Smooth muscle cell (in vitro differentiated cells): Measurements from ENCODE around the gene TJP3. TPM values are rescaled to one million over a fixed set of nuclear protein-coding genes. Genes with fewer than 3 reads are reported as not detected.

ENCODE experiments used
- DNase-seq: peaks from one replicate; lab custom pipeline; 2025; ENCODE audit not compliant: unreplicated experiment; lab: John Stamatoyannopoulos, UW
- H2AFZ ChIP-seq: fragments of 200-600 bp; sonication (generic); 2 replicates; pipeline ENCODE4 v1.6.0; 2016; ENCODE audit warnings: antibody characterized with exemption, low read depth, mild to moderate bottlenecking
- H3F3A ChIP-seq: fragments of 200-600 bp; sonication (generic); 2 replicates; pipeline ENCODE4 v1.6.0; 2017; ENCODE audit warnings: antibody characterized with exemption, low read depth
- H3K27ac ChIP-seq: fragments of 200-600 bp; sonication (generic); 2 replicates; pipeline ENCODE4 v1.5.1; 2016; ENCODE audit warnings: low read depth, mild to moderate bottlenecking
- H3K27me3 ChIP-seq: fragments of 200-600 bp; sonication (generic); 2 replicates; pipeline ENCODE4 v1.6.1; 2016; ENCODE audit warnings: low read depth, mild to moderate bottlenecking
- H3K36me3 ChIP-seq: fragments of 200-600 bp; sonication (generic); 2 replicates; pipeline ENCODE4 v1.5.1; 2016; ENCODE audit warnings: low read depth
- H3K4me1 ChIP-seq: fragments of 200-600 bp; sonication (generic); 2 replicates; pipeline ENCODE4 v1.5.1; 2016; ENCODE audit warnings: low read depth
- H3K4me2 ChIP-seq: fragments of 200-600 bp; sonication (generic); 2 replicates; pipeline ENCODE4 v1.6.0; 2016; ENCODE audit warnings: mild to moderate bottlenecking
- H3K4me3 ChIP-seq: fragments of 200-600 bp; sonication (generic); 2 replicates; pipeline ENCODE4 v1.5.1; 2016; ENCODE audit warnings: mild to moderate bottlenecking
- H3K79me2 ChIP-seq: fragments of 200-600 bp; sonication (generic); 2 replicates; pipeline ENCODE4 v1.6.0; 2016; ENCODE audit warnings: low read depth, mild to moderate bottlenecking
- H3K9ac ChIP-seq: fragments of 200-600 bp; sonication (generic); 2 replicates; pipeline ENCODE4 v1.6.0; 2016; ENCODE audit warnings: low read depth
- H3K9me3 ChIP-seq: fragments of 200-600 bp; sonication (generic); replicated peaks from 2 replicates; pipeline ENCODE4 v1.5.1; 2016; ENCODE audit warnings: low read depth
- H4K20me1 ChIP-seq: fragments of 200-600 bp; sonication (generic); 2 replicates; pipeline ENCODE4 v1.6.0; 2016; ENCODE audit warnings: low read depth
- WGBS: methylation state at CpG from one replicate; pipeline ENCODE4 v1.1.7; 2016; ENCODE audit warnings: low lambda C conversion rate; 5-methylcytosine and 5-hydroxymethylcytosine counted together
- polyA plus RNA-seq: library from polyadenylated mRNA; unstranded; fragments of >200 nt; fragmentation: Nextera tagmentation; extraction: Ambion mirVana; gene quantifications from 2 replicates; pipeline ENCODE4 v1.2.1, GENCODE V29; 2016
- total RNA-seq: library from RNA; depleted of rRNA; stranded (reverse); fragments of >200 nt; gene quantifications from 2 replicates; pipeline ENCODE4 v1.2.3, GENCODE V29; 2014
- TF ChIP-seq, protein P1 (sequence below): fragments of 200-600 bp; sonication (generic); IDR thresholded peaks from 2 replicates; pipeline ENCODE4 v1.5.1; 2017; ENCODE audit warnings: borderline replicate concordance, mild to moderate bottlenecking, antibody characterized with exemption; ENCODE audit not compliant: insufficient read depth, poor library complexity, severe bottlenecking

TJP3 gene
- total and polyA plus RNA-seq, 2 experiments from 2014 or later: 1.2 to 6.2 TPM

DNA sequence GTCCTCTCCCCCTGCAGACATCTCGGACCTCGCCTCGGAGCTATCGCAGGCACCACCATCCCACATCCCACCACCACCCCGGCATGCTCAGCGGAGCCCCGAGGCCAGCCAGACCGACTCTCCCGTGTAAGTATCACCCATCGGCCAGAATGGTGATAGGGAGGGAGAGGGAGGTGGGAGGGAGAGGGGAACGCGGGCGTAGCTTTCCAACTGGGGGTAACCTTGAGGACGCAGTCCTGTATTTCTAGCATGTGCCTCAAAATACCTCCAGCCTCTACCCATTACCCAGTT lies 26.1 kb downstream of the TJP3 start:
- Histone ChIP-seq H3K27me3 (no peaks in the 10 kb centered on the region), H2AFZ (no peak overlapping the region), H3K79me2 (no peaks in the 10 kb centered on the region), H3K36me3 (no peaks in the 10 kb centered on the region), H3K9me3 (no peaks in the 10 kb centered on the region), H3K4me1 (no peaks in the 10 kb centered on the region), H3K27ac (no peak overlapping the region), H3K9ac (no peak overlapping the region), H3F3A (no peaks in the 10 kb centered on the region), H3K4me3 (no peak overlapping the region), H4K20me1 (no peaks in the 10 kb centered on the region), H3K4me2 (no peak overlapping the region)
- no peak for DNase-seq
- TF ChIP-seq, protein P1, sequence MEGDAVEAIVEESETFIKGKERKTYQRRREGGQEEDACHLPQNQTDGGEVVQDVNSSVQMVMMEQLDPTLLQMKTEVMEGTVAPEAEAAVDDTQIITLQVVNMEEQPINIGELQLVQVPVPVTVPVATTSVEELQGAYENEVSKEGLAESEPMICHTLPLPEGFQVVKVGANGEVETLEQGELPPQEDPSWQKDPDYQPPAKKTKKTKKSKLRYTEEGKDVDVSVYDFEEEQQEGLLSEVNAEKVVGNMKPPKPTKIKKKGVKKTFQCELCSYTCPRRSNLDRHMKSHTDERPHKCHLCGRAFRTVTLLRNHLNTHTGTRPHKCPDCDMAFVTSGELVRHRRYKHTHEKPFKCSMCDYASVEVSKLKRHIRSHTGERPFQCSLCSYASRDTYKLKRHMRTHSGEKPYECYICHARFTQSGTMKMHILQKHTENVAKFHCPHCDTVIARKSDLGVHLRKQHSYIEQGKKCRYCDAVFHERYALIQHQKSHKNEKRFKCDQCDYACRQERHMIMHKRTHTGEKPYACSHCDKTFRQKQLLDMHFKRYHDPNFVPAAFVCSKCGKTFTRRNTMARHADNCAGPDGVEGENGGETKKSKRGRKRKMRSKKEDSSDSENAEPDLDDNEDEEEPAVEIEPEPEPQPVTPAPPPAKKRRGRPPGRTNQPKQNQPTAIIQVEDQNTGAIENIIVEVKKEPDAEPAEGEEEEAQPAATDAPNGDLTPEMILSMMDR: no peak
- WGBS: 95% methylated on average over 14 of the region's 14 CpGs

GRCh38 chr19:3736106-3736724 lies 28.0 kb downstream of the TJP3 start:
- 92% methylated on average over 21 of the region's 21 CpGs for WGBS
- no peak for DNase-seq

GRCh38 chr19:3737487-3738205 lies 29.5 kb downstream of the TJP3 start:
- WGBS: 90% methylated on average over 10 of the region's 10 CpGs
- H3K36me3 ChIP-seq: no peaks in the 10 kb centered on the region
- H3F3A ChIP-seq: no peaks in the 10 kb centered on the region
- TF ChIP-seq, protein P1: no peak
- no peaks in the 10 kb centered on the region for H3K79me2 ChIP-seq
- no peak for DNase-seq
- H2AFZ ChIP-seq: no peak overlapping the region
- no peaks in the 10 kb centered on the region for H4K20me1 ChIP-seq
- no peak overlapping the region for H3K9ac ChIP-seq
- no peak overlapping the region for H3K4me2 ChIP-seq
- no peak overlapping the region for H3K4me3 ChIP-seq
- no peaks in the 10 kb centered on the region for H3K4me1 ChIP-seq
- H3K27ac ChIP-seq: no peak overlapping the region
- no peaks in the 10 kb centered on the region for H3K27me3 ChIP-seq
- H3K9me3 ChIP-seq: no peaks in the 10 kb centered on the region

More at GRCh38 chr19:3736106-3736724, 28.0 kb downstream of the TJP3 start:
- TF ChIP-seq, protein P1: no peak
- no peaks in the 10 kb centered on the region for H3K9me3 ChIP-seq
- H3K79me2 ChIP-seq: no peaks in the 10 kb centered on the region
- no peaks in the 10 kb centered on the region for H3K27me3 ChIP-seq
- H3K4me1 ChIP-seq: no peaks in the 10 kb centered on the region
- no peaks in the 10 kb centered on the region for H3K36me3 ChIP-seq
- H3K4me2 ChIP-seq: no peak overlapping the region
- H3K27ac ChIP-seq: no peak overlapping the region
- no peak overlapping the region for H3K4me3 ChIP-seq
- no peak overlapping the region for H2AFZ ChIP-seq
- H3F3A ChIP-seq: no peaks in the 10 kb centered on the region
- H3K9ac ChIP-seq: no peak overlapping the region
- H4K20me1 ChIP-seq: no peaks in the 10 kb centered on the region
